Measurements from ENCODE around the gene ETS2. TPM values are rescaled to one million over a fixed set of nuclear protein-coding genes. Genes with fewer than 3 reads are reported as not detected.
A peak's percentile ranks its signal among the peaks of the same experiment; 100 is the strongest.

The ETS2 gene
- total and polyA plus RNA-seq, 2 of the 8 experiments (the other 6 are each of a cell fraction or from before 2014, with no cell fraction given) = 11.0 to 45.1 TPM

GRCh38 chr21:38859852-38860251 lies 54.1 kb downstream of the ETS2 start:
- no peaks in the 10 kb centered on the region for H3K79me1 ChIP-seq (ENCODE audit: low read depth, low read length)
- H3K14ac ChIP-seq (ENCODE audit: insufficient read length) = no peak overlapping the region
- no peak overlapping the region for H4K8ac ChIP-seq (ENCODE audit: extremely low read depth, insufficient read depth, low read length)
- no peak overlapping the region for H2BK15ac ChIP-seq (ENCODE audit: low read length)
- H3K9ac ChIP-seq (replicated peaks in 1 of 4; ENCODE audit: extremely low read depth in 1 of 4, low read depth in 3 of 4, low read length in 3 of 4) = no peak overlapping the region
- ChIA-PET POLR2A (ENCODE audit: partially characterized antibody) (no interaction called here), CTCF (ENCODE audit: partially characterized antibody) (interaction anchor here (0.8 to 2.1 kb wide), 2 partner anchors 10 to 278 kb away, joined by 3 to 5 read pairs; no protein-coding TSS in a partner anchor)
- H4K91ac ChIP-seq (replicated peaks; ENCODE audit: insufficient read length, low read length) = no peak overlapping the region
- DNase-seq (ENCODE audit: low read depth in 1 of 2, low spot score in 2 of 2) (no peak), FAIRE-seq (no peak)
- H3K4me2 ChIP-seq (ENCODE audit: insufficient read depth in 1 of 2, low read depth in 2 of 2, low read length in 2 of 2) = no peak overlapping the region
- TF ChIP-seq KDM5A (IDR thresholded peaks at IDR 0.05; ENCODE audit: low read length) (no peak), CTCF (IDR thresholded peaks at IDR 0.05; ENCODE audit: control extremely low read depth in 1 of 3, insufficient read depth in 1 of 3, low read depth in 1 of 3, low read length in 3 of 3) (no peak), POLR2AphosphoS5 (IDR thresholded peaks at IDR 0.05; ENCODE audit: low read depth, low read length) (no peak), SIX5 (IDR thresholded peaks at IDR 0.05; ENCODE audit: low read depth, low read length) (no peak), TEAD4 (IDR thresholded peaks at IDR 0.05; ENCODE audit: low read depth, low read length) (no peak), SP1 (IDR thresholded peaks at IDR 0.05; ENCODE audit: low read depth, low read length) (no peak), CTBP2 (IDR thresholded peaks at IDR 0.05; ENCODE audit: borderline replicate concordance, insufficient read depth, insufficient read length, low read length) (no peak), EP300 (IDR thresholded peaks at IDR 0.05; ENCODE audit: borderline replicate concordance in 1 of 2, low read depth in 2 of 2, low read length in 2 of 2) (no peak)
- H2BK20ac ChIP-seq (ENCODE audit: low read length) = no peak overlapping the region
- no peak overlapping the region for H3K18ac ChIP-seq (ENCODE audit: extremely low read depth, low read length)
- H2AFZ ChIP-seq (ENCODE audit: low read length) = peak overlapping the region; percentile 81; the same call in 1 of the 2 replicates
- H2AK5ac ChIP-seq (ENCODE audit: low read depth, low read length) = no peak overlapping the region
- H4K20me1 ChIP-seq (replicated peaks in 1 of 2; ENCODE audit: control insufficient read depth in 1 of 2, insufficient read depth in 2 of 2, low read length in 2 of 2) = no peaks in the 10 kb centered on the region
- no peak overlapping the region for H4K5ac ChIP-seq (ENCODE audit: insufficient read length, low read depth, low read length)
- no peaks in the 10 kb centered on the region for H3K9me3 ChIP-seq (ENCODE audit: insufficient read depth in 2 of 2, low read depth in 1 of 2, low read length in 1 of 2)
- H3K4ac ChIP-seq (replicated peaks; ENCODE audit: insufficient read length, low read depth, low read length) = no peak overlapping the region
- no peak overlapping the region for H3K23ac ChIP-seq (ENCODE audit: insufficient read length)
- no peak overlapping the region for H2BK12ac ChIP-seq (ENCODE audit: low read depth, low read length)
- no peak overlapping the region for H3K27ac ChIP-seq (ENCODE audit: low read depth, low read length)
- 86% methylated on average over 4 of the region's 5 CpGs; no CpG with 5 or more reads in 1 of the 2 experiments for WGBS, 2 experiments (ENCODE audit: extremely low coverage in 1 of 2, insufficient coverage in 1 of 2, insufficient read length in 1 of 2, insufficient replicate concordance in 2 of 2, low coverage in 1 of 2, low lambda C conversion rate in 2 of 2, missing lambda C conversion rate in 1 of 2)
- no peaks in the 10 kb centered on the region for H3K4me1 ChIP-seq (replicated peaks in 1 of 4; ENCODE audit: control insufficient read depth in 3 of 4, insufficient read depth in 4 of 4, low read length in 3 of 4)
- no peaks in the 10 kb centered on the region for H3K23me2 ChIP-seq (ENCODE audit: low read depth, low read length)
- no peak overlapping the region for H3K56ac ChIP-seq (replicated peaks; ENCODE audit: insufficient read length, low read depth, low read length)
- H3K4me3 ChIP-seq (ENCODE audit: extremely low read depth in 1 of 4, insufficient read depth in 2 of 4, low read depth in 3 of 4, low read length in 4 of 4) = no peak overlapping the region
- H2BK120ac ChIP-seq (replicated peaks; ENCODE audit: low read depth, low read length) = no peak overlapping the region
- H3K36me3 ChIP-seq (ENCODE audit: control insufficient read depth in 2 of 4, insufficient read depth in 4 of 4, low read length in 3 of 4) = no peaks in the 10 kb centered on the region
- H3K79me2 ChIP-seq (ENCODE audit: control insufficient read depth in 1 of 2, insufficient read depth in 2 of 2, low read length in 2 of 2) = no peaks in the 10 kb centered on the region
- H3K27me3 ChIP-seq (replicated peaks in 1 of 4; ENCODE audit: control insufficient read depth in 3 of 4, extremely low read depth in 1 of 4, insufficient read depth in 3 of 4, low read length in 3 of 4) = no peaks in the 10 kb centered on the region
- 0 out of 2 replicates have a peak overlapping the region, but pooled peaks have one; percentile 35 for H2BK5ac ChIP-seq (ENCODE audit: low read depth, low read length)
